GM23338 (cell line): ENCODE results near the gene ADGRG7. TPM values are rescaled to one million over a fixed set of nuclear protein-coding genes. Genes with fewer than 3 reads are reported as not detected.

Experiments
- ATAC-seq: fragments of 200-7000 bp; cut with Tn5 transposase; 3 replicates; pipeline ENCODE4 v1.9.1; 2020
- DNase-seq: peaks from one replicate; pipeline ENCODE4 v3.0.0-alpha.2; 2015; ENCODE audit warnings: low spot score
- H2AFZ ChIP-seq: fragments of 200-600 bp; sonication (generic); 2 replicates; pipeline ENCODE4 v1.8.0; 2016; ENCODE audit warnings: antibody characterized with exemption, mild to moderate bottlenecking, moderate library complexity
- H3F3A ChIP-seq: fragments of 200-600 bp; sonication (generic); replicated peaks from 2 replicates; pipeline ENCODE4 v1.8.0; 2017; ENCODE audit warnings: antibody characterized with exemption, mixed run types, low read depth
- H3K27ac ChIP-seq: fragments of 200-600 bp; sonication (generic); 2 replicates; pipeline ENCODE4 v1.6.1; 2016; ENCODE audit warnings: low read depth
- H3K27me3 ChIP-seq: fragments of 200-600 bp; sonication (generic); 2 replicates; pipeline ENCODE4 v1.8.0; 2016; ENCODE audit warnings: mild to moderate bottlenecking, mixed run types, moderate library complexity; ENCODE audit not compliant: insufficient read depth
- H3K36me3 ChIP-seq: fragments of 200-600 bp; sonication (generic); 2 replicates; pipeline ENCODE4 v1.8.0; 2016; ENCODE audit warnings: mild to moderate bottlenecking; ENCODE audit not compliant: insufficient read depth
- H3K4me1 ChIP-seq: fragments of 200-600 bp; sonication (generic); 2 replicates; pipeline ENCODE4 v1.8.0; 2016; ENCODE audit warnings: mild to moderate bottlenecking, moderate library complexity; ENCODE audit not compliant: insufficient read depth
- H3K4me2 ChIP-seq: fragments of 200-600 bp; sonication (generic); 2 replicates; pipeline ENCODE4 v1.7.1; 2017; ENCODE audit warnings: mixed run types
- H3K4me3 ChIP-seq: fragments of 200-600 bp; sonication (generic); 2 replicates; pipeline ENCODE4 v1.6.1; 2016; ENCODE audit warnings: mixed run types
- H3K79me2 ChIP-seq: fragments of 200-600 bp; sonication (generic); replicated peaks from 2 replicates; pipeline ENCODE4 v1.8.0; 2017; ENCODE audit warnings: mild to moderate bottlenecking; ENCODE audit not compliant: insufficient read depth
- H3K9me2 ChIP-seq: fragments of 200-600 bp; sonication (generic); 2 replicates; pipeline ENCODE4 v1.8.0; 2017; ENCODE audit not compliant: insufficient read depth
- H4K20me1 ChIP-seq: fragments of 200-600 bp; sonication (generic); replicated peaks from 2 replicates; pipeline ENCODE4 v1.8.0; 2017; ENCODE audit warnings: mild to moderate bottlenecking; ENCODE audit not compliant: insufficient read depth
- H3K27ac Mint-ChIP-seq: 2 replicates; pipeline ENCODE4 v1.8.0; 2020; ENCODE audit warnings: inconsistent platforms, mild to moderate bottlenecking, moderate library complexity, mixed read lengths
- H3K27me3 Mint-ChIP-seq: 3 replicates; pipeline ENCODE4 v1.8.0; 2022; ENCODE audit warnings: low read depth, mild to moderate bottlenecking, moderate library complexity, mixed read lengths, inconsistent platforms; ENCODE audit not compliant: insufficient read depth, poor library complexity
- H3K36me3 Mint-ChIP-seq: 3 replicates; pipeline ENCODE4 v1.8.0; 2021; ENCODE audit warnings: low read depth, mild to moderate bottlenecking, inconsistent platforms, moderate library complexity, mixed read lengths
- H3K4me1 Mint-ChIP-seq: 3 replicates; pipeline ENCODE4 v1.8.0; 2020; ENCODE audit warnings: mild to moderate bottlenecking, inconsistent platforms, mixed read lengths
- H3K4me3 Mint-ChIP-seq: 3 replicates; pipeline ENCODE4 v1.8.0; 2021; ENCODE audit warnings: moderate library complexity, mild to moderate bottlenecking, inconsistent platforms, mixed read lengths
- H3K9me3 Mint-ChIP-seq: 3 replicates; pipeline ENCODE4 v1.8.0; 2020; ENCODE audit warnings: moderate library complexity, mild to moderate bottlenecking, inconsistent platforms, mixed read lengths
- CREB1 ChIP-seq: fragments of 250-450 bp; sonication (Bioruptor Pico); IDR thresholded peaks from 2 replicates; pipeline ENCODE4 v1.5.0; 2020; ENCODE audit warnings: low read depth, mild to moderate bottlenecking, moderate library complexity
- CTCF ChIP-seq, 2 experiments: fragments of 200-600 bp in 1 of 2; sonication (generic) in 1 of 2; conservative IDR thresholded peaks; 2 replicates each; pipeline versions ENCODE4 v1.5.1 to v1.6.1; 2016 to 2017; ENCODE audit warnings: antibody characterized with exemption in 2 of 2, low read depth in 2 of 2, mild to moderate bottlenecking in 2 of 2, moderate library complexity in 1 of 2
- ETS1 ChIP-seq: IDR thresholded peaks from 2 replicates; pipeline ENCODE4 v1.6.1; 2016; ENCODE audit warnings: antibody characterized with exemption
- EZH2phosphoT487 ChIP-seq: fragments of 200-600 bp; sonication (generic); IDR thresholded peaks from one replicate; pipeline ENCODE4 v1.8.1; 2018; ENCODE audit warnings: antibody characterized with exemption; ENCODE audit not compliant: unreplicated experiment
- JUNB ChIP-seq: IDR thresholded peaks from one replicate; pipeline ENCODE4 v1.6.1; 2016; ENCODE audit warnings: antibody characterized with exemption; ENCODE audit not compliant: unreplicated experiment
- NANOG ChIP-seq: IDR thresholded peaks from 2 replicates; pipeline ENCODE4 v1.6.1; 2016; ENCODE audit warnings: antibody characterized with exemption, borderline replicate concordance
- POLR2AphosphoS5 ChIP-seq: IDR thresholded peaks from 2 replicates; pipeline ENCODE4 v1.6.1; 2016; ENCODE audit warnings: antibody characterized with exemption, low read depth
- STAT1 ChIP-seq: IDR thresholded peaks from one replicate; pipeline ENCODE4 v1.6.1; 2016; ENCODE audit warnings: antibody characterized with exemption; ENCODE audit not compliant: unreplicated experiment
- ZNF114 ChIP-seq: fragments of 250-450 bp; sonication (Bioruptor Pico); IDR thresholded peaks from 2 replicates; pipeline ENCODE4 v1.5.0; 2020; ENCODE audit warnings: mild to moderate bottlenecking, moderate library complexity
- ZNF462 ChIP-seq: fragments of 250-450 bp; sonication (Bioruptor Pico); IDR thresholded peaks from 2 replicates; pipeline ENCODE4 v1.5.0; 2020; ENCODE audit warnings: mild to moderate bottlenecking, moderate library complexity
- polyA plus RNA-seq: library from polyadenylated mRNA; unstranded; fragments of >200 nt; fragmentation: Nextera tagmentation; extraction: Ambion mirVana; gene quantifications from 2 replicates; pipeline ENCODE4 v1.2.1, GENCODE V29; 2016
- total RNA-seq: library from RNA; depleted of rRNA; stranded (reverse); fragments of >200 nt; shearing (Covaris generic); gene quantifications from 2 replicates; pipeline ENCODE4 v1.2.3, GENCODE V29; 2014

ADGRG7 gene
- total and polyA plus RNA-seq, 2 experiments from 2014 or later, result not detected

- peak; percentile 85 for TF ChIP-seq POLR2AphosphoS5
- TF ChIP-seq ZNF114, result no peak
- TF ChIP-seq ETS1, result peak; percentile 45; the same call in 1 of the 2 replicates
- TF ChIP-seq JUNB, result no peak
- TF ChIP-seq STAT1, result no peak
- TF ChIP-seq EZH2phosphoT487, result no peak
Measured at GRCh38 chr3:100708989-100709841, 99.8 kb downstream of the ADGRG7 start, which contains the start of gene TFG (continued).

DNA sequence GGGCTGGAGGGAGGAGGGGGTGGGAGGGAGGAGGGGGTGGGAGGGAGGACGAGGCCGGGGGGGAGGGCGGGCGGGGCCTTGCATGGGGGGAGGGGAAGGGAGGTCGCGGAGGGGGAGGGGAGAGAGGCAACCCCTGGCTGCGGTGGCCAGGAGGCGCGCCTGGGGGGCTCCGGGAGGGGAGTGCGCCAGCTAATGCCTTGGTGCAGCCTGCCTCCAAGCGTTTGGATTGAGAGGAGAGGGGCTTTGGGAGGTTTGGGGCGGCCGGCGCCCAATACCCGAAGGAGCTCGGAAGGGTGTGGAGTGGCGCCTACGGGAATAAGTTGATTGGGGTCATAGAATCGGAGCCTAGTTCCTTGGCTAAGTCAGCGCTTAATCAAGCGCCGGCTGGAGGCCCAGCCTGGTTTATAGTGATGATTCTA is 100.5 kb downstream of the ADGRG7 start:
- peaks cover 32% of the 10 kb centered on the region for H3K27me3 ChIP-seq
- H4K20me1 ChIP-seq, result peaks cover 17% of the 10 kb centered on the region
- H3K4me2 ChIP-seq, result peak overlapping the region; percentile 83
- peaks cover 12% of the 10 kb centered on the region; the same call in 1 of the 2 replicates for H3K36me3 ChIP-seq
- no peak for TF ChIP-seq NANOG
- no peak for TF ChIP-seq ZNF462 (CRISPR knock-in tag)
- TF ChIP-seq CREB1, result 0 out of 2 replicates have a peak, but pooled peaks have one; percentile 13
- TF ChIP-seq CTCF (conservative IDR thresholded peaks at IDR 0.05; ENCODE audit: low read depth in 2 of 2), result peak in 1 of 2 experiments; percentile 33; a peak in 2 of 4 replicates
- TF ChIP-seq EZH2phosphoT487, result no peak
- Mint-ChIP-seq H3K27ac (peak overlapping the region; percentile 83), H3K4me3 (peak overlapping the region; percentile 80), H3K4me1 (peaks cover 25% of the 10 kb centered on the region), H3K27me3 (peaks cover 20% of the 10 kb centered on the region), H3K9me3 (peaks cover 5% of the 10 kb centered on the region; the same call in 1 of the 3 replicates), H3K36me3 (peaks cover 17% of the 10 kb centered on the region; the same call in 2 of the 3 replicates)
- H3K9me2 ChIP-seq, result peaks cover 4% of the 10 kb centered on the region
- no peaks in the 10 kb centered on the region for H3F3A ChIP-seq
- DNase-seq, result peak; percentile 73
- peak; percentile 76 for ATAC-seq
- H2AFZ ChIP-seq, result peak overlapping the region; percentile 12; the same call in 1 of the 2 replicates
- peak overlapping the region; percentile 98 for H3K27ac ChIP-seq
- peaks cover 8% of the 10 kb centered on the region; the same call in 1 of the 2 replicates for H3K4me1 ChIP-seq
- H3K79me2 ChIP-seq, result peaks cover 50% of the 10 kb centered on the region
- H3K4me3 ChIP-seq, result peak overlapping the region; percentile 94
